Stimulated activated CD4-positive, alpha-beta T cell treated with anti-CD3 and anti-CD28 coated beads, TNF-alpha, amount 100 ng/mL, for 1 hour (primary cell): Measurements from ENCODE around the gene SPIN4.
"Not testable (repeated sequence)": the region's sequence is repeated elsewhere in the genome, so short reads cannot be mapped to it uniquely, and the experiment has no call there.

ENCODE experiments used
- DNase-seq, 3 donors: peaks; one replicate each; pipeline ENCODE4 v3.0.0-alpha.2; 2020; ENCODE audit warnings: low read depth in 3 of 3, low spot score in 1 of 3

The SPIN4 gene

GRCh38 chrX:63350941-63351616 lies at the start of gene SPIN4:
SPIN4 (minus strand) TSS chrX:63351332; CDS start chrX:63350819, 513 bp downstream.
- DNase-seq = peak in 2 of 3 donors; percentile 18 to 40

- no peak for DNase-seq
Measured at GRCh38 chrX:63400340-63400739, 49.2 kb upstream of the SPIN4 start.

GRCh38 chrX:63394872-63395271 lies 43.7 kb upstream of the SPIN4 start:
- no peak for DNase-seq

- DNase-seq = not testable (repeated sequence)
Measured at GRCh38 chrX:63393094-63393493, 42.0 kb upstream of the SPIN4 start.

GRCh38 chrX:63387411-63387810 lies 36.3 kb upstream of the SPIN4 start:
- DNase-seq = no peak

GRCh38 chrX:63384263-63384662 lies 33.1 kb upstream of the SPIN4 start:
- DNase-seq = not testable (repeated sequence)

GRCh38 chrX:63373012-63373411 lies 21.9 kb upstream of the SPIN4 start:
- not testable (repeated sequence) for DNase-seq

- DNase-seq = not testable (repeated sequence)
Measured at GRCh38 chrX:63367699-63368098, 16.6 kb upstream of the SPIN4 start.

GRCh38 chrX:63363788-63364187 lies 12.7 kb upstream of the SPIN4 start:
- DNase-seq = no peak

- no peak for DNase-seq
Measured at GRCh38 chrX:63361494-63361893, 10.4 kb upstream of the SPIN4 start.

GRCh38 chrX:63354484-63354883 lies 3.4 kb upstream of the SPIN4 start:
- no peak for DNase-seq

GRCh38 chrX:63350465-63350877 lies 661 bp downstream of the SPIN4 start:
- no peak for DNase-seq

GRCh38 chrX:63349307-63349706 lies 1.8 kb downstream of the SPIN4 start:
- DNase-seq = no peak

- no peak for DNase-seq
Measured at GRCh38 chrX:63330681-63331080, 20.5 kb downstream of the SPIN4 start.

GRCh38 chrX:63327788-63328187 lies 23.3 kb downstream of the SPIN4 start:
- DNase-seq = no peak

- DNase-seq = no peak
Measured at GRCh38 chrX:63299596-63299995, 51.5 kb downstream of the SPIN4 start.
